Stimulated activated CD4-positive, alpha-beta T cell treated with anti-CD3 and anti-CD28 coated beads, TNF-alpha, amount 100 ng/mL, for 24 hours (primary cell): ENCODE measurements around the gene INMT.

Experiments
- DNase-seq, 3 experiments: peaks; one replicate each; pipeline ENCODE4 v3.0.0-alpha.2; 2020; ENCODE audit warnings: low read depth in 3 of 3

Gene INMT

DNA sequence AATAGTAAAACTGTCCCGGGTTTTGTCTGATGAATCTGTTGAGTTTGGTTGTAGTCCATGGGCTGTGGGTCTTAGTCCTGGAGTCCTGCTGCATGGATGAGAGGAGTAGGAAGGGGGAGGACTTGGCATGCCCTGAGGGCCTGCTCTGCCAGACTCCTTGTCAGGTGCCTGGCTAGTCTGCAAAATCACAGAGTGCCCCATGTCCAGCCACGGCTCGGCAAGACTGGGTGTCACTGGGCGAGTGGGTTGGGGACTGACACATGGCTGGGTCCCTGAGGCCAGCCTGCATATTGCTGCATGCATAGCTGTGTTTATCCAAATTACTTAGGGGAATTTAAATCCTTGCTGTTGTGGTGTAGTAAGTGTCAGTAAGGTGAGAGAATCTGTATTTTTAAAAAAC is 29.0 kb downstream of the INMT start:
- no peak for DNase-seq

DNA sequence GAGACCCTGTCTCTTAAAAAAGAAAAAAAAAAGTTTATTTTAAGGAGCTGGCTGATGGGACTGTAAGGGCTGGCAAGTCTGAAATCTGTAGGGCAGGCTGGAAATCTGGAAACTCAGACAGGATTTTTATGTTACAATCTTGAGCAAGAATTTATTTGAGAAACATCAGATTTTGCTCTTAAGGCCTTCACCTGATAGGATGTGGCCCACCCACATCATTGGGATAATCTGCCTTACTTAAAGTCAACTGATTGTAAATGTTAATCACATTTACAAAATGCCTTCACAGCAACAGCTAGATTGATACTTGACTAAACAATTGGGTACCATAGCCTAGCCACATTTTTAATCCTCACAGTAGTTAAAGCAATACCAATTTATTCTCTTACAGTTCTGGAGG is 30.8 kb downstream of the INMT start:
- no peak for DNase-seq

DNA sequence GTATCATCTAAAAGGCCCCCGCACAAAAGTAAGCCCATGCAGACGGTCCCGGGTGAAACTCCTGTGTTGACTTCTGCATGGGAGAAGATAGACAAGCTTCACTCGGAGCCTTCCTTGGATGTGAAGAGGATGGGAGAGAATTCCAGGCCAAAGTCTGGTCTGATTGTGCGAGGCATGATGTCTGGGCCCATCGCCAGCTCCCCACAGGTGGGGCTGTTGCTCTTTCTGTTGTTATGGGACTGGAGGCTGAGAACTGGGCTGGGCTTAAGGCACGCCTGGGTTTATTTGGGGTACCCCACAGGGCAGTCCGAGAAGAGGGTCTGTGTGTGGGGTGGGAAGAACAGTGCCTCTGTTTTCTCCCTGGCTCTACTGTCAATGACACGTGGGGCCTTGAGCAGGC is 33.9 kb downstream of the INMT start:
- no peak for DNase-seq

DNA sequence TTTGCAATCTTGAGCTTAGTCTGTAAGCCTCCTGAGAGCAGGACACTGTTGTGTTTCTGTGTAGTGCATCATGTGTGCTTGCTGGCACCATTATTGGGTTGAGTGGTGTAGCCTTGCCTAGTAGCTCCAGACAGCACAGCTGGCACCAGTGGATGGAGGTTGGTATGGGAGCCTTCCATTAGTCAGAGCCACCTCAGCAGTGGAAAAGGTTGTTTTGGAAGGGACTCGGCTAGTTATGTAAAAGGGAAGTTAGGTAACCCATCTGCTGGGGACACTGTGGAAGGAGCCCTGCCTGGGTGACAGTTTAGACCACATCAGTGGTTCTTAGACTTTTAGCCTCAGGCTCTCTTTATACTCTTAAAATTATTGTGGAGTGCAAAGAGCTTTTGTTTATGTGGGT is 35.6 kb downstream of the INMT start:
- DNase-seq, result no peak

DNA sequence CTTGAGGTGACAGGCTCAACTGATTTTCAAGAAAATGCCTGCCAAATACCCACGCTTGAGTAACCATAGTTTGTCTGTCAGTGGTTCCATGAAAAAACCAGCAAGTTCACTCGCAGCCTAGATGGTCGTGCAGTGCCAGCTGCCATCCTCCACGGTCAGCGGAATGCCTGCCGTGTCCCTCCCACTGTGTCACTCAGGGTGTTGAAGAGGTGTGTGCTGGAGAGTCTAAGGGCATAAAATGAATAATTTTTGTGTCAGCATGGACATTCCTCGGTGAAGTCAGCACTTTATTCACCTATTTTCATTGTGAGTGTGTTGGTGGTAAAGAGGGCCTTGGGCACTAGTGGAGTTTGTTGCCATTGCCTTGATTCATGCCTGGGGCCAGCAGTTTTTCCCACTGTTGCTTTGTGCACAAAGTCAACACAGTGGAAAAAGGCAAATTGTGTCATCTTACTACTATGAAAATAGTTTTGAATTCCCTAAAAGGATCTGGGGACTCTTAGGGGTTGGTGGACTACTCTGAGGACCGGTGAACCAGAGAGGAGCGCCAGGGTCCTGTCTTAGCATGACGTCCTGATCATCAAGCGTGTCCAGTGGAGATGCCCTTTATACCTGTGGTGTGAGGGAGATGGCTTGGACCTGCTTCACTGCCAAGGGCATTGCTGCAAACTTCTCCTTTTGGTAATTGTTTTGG is 36.9 kb downstream of the INMT start:
- no peak for DNase-seq

DNA sequence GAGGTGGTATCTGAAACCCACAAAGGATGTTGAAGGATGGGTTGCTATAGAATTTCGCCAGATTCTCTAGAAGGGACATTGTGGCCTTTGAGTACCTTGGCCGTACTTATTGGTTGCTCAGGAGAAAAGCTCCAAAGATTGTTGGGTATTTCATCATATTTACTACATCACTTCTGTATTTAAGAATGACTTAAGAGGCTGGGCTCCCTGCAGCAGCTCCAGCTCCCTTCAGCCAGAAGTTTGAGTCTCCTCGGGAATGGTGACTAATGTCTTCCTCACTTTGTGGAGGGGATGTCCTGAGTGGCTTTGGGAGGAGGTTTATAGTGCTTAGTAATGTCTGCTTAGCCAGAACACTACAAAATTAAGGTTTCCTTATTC is 37.4 kb downstream of the INMT start:
- DNase-seq, result no peak

DNA sequence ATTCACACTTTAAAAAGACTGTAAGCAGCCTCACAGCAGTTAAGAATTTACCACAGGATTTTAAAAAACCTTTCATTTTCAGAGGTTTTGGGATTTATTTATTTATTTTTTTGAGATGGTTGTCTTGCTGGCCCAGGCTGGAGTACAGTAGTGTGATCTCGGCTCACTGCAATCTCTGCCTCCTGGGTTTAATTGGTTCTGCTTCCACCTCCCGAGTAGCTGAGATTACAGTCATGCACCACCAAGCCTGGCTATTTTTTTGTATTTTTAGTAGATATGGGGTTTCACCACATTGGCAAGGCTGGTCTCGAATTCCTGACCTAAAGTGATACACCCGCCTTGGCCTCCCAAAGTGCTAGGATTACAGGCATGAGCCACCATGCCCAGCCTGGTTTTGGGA is 38.4 kb downstream of the INMT start:
- DNase-seq, result no peak

DNA sequence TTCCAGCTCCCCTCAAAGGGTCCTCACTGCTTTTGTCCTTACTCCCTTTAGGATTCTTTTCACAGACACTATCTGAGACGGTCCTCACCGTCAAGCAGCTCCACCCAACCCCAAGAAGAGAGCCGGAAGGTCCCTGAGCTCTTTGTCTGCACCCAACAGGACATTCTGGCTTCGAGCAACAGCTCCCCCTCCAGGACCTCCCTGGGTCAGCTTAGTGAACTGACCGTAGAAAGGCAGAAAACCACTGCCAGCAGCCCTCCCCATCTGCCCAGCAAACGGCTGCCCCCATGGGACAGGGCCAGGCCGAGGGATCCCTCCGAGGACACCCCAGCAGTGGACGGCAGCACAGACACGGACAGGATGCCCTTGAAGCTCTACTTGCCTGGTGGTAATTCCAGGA is 39.2 kb downstream of the INMT start:
- no peak for DNase-seq

DNA sequence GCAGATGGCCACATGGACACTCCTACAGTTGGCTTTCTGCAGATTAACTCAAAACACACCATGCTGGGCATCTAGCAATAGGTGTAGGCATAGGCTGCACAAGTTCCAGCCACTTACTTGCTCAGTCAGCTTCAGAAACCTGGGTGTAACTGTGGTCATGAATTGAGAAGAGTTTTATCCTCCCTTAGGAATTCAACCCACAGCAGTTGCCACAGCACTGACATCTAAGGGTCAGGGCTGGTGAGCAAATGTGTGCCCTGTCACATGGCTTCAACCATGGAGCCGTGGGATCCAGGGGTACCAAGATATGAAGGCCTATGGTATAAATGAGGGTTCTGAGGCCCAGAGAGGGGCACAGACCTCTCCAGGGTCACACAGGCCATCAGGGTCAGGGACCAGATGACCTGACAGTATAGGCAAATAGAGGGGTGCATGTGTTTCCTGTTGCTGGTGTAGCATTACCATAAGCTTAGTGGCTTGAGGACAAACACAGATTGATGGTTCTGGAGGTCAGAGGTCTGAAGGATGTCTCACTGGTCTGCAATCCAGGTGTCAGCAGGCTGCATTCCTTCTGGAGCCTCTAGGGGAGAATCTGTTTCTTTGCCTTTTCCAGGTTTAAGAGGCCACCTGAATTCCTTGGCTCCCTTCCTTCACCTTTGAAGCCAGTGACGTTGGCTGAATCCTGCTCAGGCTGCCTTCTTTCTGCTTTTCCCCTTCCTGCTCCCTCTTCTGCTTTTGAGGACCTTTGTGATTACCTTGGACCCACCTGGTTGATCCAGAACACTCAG is 43.4 kb downstream of the INMT start:
- no peak for DNase-seq

DNA sequence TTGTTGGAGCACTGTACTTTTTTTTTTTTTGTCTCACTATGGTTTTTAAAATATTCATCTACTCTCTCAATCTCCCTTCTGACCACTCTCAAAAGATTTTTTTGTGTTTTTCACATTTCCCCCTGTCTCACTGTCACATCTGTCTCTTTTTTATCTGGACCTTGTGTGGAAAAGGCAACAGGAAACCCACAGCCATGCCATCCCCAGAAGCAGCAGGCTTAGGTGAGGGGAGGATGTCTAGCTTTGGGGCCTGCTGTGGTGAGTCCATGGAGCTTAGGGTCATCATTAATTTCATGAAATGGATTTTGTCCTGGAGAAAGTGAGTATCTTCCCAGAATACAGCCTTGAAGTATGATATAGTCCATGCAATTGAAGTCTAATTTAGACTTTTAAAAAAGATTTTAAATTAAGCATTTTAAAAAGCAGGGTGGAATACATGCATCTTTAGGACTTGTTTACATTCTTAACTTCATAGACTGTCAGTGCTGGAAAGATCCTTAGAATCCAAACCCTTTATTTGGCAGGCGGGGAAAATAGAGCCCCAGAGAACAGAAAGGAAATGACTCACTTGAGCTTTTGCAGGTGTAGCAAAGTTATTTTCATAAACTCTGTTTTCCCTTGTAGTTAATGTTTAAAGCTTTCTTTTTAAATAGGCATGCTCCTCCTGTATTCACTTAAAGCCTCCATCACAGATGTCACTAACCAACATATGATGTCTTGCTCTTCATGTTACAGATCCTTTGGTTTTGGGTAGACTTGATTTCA is 44.4 kb downstream of the INMT start:
- DNase-seq, result no peak

DNA sequence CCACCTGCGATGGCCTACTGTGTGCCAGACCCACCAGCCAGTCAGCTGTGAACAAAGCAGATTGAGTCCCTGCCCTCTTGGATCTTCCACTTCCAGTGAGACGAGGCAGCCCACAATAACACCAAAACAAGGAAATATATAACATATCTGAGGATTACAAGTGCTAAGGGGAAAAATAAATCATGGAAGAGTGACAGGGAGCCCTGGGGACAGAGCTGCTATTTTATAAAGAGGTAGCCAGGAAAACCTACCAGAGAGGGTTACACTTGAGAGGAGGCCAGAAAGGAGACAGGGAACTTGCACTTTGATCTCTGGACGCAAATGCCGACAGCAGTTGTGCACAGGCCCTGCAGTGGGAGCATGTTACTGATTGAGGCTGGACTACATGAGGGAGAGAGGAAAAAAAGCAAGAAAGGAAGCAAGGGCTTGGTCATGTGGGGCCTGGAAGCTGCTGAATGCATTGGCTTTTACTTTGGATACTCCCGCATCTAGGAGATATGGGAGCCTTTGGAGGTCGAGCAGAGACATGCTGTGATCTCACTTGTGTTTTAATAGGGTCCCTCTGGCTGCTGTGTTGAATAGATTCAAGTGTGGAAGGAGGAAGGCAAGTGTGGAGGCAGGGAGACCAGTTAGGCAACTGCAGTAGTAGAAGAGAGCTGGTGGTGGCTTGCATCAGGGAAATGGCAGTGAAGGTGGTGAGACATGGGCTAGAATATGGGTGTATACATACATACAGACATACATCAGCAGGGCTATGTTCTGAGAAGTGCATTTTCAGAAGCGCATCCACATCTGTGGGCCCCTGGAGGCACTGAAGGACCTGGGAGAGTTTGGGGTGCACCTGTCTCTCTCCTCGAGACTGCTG is 45.5 kb downstream of the INMT start:
- no peak for DNase-seq

DNA sequence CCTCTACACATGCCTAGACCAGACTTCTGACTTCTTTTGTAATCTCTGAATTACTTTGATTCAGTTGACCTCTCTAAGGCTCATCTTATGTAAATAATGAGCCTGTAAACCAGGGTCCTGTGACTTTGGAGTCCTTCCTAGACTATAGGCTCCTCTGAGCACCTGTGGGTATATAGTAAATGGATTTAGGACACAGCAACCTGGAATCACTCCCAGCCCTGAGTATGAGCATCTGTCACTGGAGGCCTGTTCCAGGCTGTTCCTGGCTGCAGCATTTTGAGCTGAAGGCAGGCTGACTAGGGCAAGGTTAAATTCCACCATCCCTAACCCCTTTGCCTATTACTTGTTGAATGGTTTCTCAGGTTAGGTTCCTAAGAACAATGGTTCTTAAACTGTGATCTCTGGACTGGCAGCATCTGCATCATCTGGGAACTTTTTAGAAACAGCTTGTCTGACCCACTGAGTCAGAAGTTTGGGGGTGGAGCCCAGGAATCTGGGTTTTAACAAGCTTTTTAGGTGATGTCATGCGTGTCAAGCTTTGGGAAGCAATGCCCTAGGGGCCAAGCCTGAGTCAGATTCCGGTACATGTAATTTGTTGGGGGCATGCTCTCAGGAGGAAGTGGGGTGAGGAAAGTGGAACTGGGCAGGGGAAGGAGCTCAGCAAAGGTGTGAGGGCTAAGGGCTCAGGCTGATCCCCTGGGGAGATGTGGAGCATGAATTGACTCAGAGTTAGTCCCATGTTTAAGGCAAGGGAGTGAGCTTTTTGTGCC is 47.5 kb downstream of the INMT start:
- DNase-seq, result no peak

DNA sequence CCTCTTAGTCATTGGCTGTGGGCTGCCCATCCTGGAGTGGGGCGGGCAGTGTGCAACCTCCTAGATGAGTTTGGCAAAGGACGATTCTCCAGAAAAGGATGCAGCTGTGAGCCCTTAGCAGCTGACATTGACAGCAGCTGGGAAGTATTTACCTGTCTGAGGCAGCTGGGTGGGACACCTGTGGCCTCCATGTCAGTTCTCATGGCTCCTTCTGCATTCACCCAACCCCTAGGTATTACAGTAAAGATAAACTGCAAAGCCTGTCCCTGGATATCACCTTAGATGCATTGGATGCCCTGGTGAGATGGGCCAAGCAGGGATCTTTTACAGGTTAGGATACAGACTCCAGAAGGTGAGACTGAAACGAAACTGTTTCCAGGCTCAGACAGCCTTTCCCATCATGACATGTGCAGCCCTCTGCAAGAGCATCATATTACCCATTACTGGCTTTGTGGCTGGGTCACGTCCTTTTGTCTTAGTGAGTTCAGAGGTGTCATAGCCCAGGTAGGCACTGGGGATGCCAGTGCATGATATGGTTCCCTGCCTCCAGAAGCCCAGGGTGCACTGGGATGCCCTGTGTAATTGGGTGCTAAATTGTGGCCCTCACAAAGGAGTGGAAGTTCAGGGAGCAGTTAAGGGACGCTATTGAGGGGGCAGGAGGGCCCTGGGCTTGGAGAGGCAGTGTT is 48.2 kb downstream of the INMT start:
- no peak for DNase-seq

DNA sequence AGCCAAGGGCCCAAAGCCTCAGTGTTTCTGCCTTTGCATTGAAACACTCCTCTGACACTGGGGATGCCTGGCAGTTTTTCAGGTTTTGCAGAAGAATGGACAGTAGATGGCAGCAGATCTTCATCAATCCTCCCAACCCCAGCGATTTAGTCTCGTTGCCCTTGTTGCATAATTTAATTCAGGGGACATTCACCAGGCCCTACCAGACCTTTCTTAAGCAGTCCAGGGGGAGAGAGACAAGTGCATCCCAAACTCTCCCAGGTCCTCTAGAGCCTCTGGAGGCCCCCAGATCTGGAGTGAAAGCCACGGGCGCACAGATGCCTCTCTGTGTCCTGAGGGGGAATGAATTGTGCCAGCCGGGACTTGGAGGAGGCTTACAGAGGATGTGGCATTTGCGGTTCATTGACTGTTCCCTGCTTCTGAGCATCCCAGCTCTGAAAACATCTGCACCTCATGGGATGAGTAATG is 48.9 kb downstream of the INMT start:
- peak in 2 of 3 experiments; percentile 2 to 8 for DNase-seq

DNA sequence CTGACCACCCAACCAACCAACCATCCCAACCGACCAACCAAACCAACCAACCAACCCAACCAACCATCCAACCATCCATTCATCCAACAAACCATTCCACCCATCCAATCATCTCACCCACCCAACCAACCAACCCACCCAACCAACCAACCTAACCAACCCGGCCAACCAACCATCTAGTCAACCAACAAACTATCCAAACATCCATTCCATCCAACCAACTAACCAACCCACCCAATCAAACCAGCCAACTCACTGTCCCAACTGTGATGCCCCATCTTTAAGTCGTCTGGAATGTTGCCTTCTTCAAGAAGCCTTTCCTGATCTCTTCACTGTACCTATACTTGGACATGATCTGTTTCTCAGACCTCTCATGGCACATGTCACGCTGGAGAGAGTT is 50.9 kb downstream of the INMT start:
- no peak for DNase-seq

DNA sequence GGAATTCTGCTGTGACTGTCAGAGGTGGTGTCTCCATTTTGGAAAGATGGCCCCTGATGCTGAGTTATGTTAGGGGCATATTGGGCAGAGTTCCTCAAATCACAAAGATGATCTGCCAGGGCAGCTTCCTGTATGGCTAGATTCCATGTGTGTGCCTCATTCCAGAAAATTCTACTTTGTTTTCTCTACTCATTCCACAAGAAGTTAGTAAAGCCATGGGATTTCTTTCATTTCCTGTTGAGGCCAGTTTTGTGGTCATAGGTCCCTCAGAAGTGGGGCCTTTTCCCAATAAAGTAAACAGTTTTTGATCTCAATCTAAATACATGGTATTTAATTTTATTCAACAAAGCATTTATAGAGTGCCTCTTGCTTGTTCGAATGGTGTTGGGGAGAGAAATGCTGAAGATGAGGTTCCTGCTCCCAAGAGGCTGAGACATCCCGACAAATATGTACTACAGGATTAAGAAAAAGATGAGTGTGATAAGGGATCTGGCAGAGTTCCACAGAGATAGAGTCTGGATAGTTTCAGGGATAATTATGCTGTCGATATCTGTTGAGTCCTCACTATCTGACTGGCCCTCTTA is 52.2 kb downstream of the INMT start:
- DNase-seq, result no peak

DNA sequence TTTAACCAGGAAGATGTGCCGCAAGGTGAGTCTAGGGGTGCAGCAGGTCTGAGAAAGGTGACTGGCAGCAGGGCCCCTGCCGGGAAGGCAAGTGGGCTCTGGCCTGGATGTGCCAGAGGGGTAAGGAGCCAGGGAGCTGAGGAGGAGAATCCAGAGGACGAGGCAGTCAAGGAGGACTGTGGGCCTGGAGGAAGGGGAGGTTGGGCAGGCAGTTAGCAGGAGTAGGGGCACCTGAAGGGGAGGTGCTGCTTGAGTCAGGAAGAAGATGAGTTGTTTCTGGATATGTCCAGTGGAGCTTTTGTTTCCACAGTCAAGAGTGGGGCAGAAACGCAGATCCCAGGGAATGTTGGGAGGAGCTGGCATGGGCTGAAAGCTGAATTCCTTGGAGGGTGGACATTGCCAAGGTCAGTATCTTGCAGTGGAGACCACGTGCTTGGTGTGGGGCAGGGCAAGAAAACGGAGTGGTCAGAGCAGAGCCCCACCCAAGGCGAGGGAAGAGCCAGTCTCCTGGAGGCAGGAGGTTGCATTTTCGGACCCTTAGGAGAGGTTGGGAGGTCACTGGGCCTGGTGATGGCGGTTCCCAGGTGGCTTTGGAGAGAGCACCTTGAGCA is 53.3 kb downstream of the INMT start:
- no peak for DNase-seq

DNA sequence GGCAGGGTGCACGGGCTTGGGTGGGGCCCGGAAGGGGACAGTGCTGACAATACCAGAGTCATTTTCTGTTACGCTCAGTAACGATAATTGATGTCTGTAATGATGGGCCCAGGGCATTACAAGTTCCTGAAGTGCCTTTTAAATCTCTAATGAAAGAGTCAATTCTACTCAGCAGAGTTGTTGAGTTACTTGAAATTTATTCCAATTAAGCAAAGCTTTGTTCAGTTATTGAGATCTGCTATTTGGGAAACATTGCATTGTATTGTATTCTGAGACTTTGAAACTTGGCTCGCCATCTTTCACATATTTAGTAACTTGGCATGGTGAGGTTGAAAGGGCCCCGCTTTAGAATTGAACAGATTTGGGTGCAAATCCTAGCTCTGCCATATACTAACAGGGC is 54.0 kb downstream of the INMT start:
- no peak for DNase-seq
